Hepatocyte (in vitro differentiated cells): Measurements from ENCODE around the gene ABHD2. TPM values are rescaled to one million over a fixed set of nuclear protein-coding genes. Genes with fewer than 3 reads are reported as not detected.

Experiments
- DNase-seq: peaks from one replicate; pipeline ENCODE4 v3.0.0-alpha.2; 2016; ENCODE audit warnings: low spot score
- H2AFZ ChIP-seq: fragments of 200-600 bp; sonication (generic); 2 replicates; pipeline ENCODE4 v1.6.0; 2016; ENCODE audit warnings: antibody characterized with exemption, mild to moderate bottlenecking
- H3K27ac ChIP-seq: fragments of 200-600 bp; sonication (generic); 2 replicates; pipeline ENCODE4 v1.5.1; 2016; ENCODE audit warnings: mild to moderate bottlenecking
- H3K27me3 ChIP-seq: fragments of 200-600 bp; sonication (generic); 2 replicates; pipeline ENCODE4 v1.6.1; 2016
- H3K36me3 ChIP-seq: fragments of 200-600 bp; sonication (generic); replicated peaks from 2 replicates; pipeline ENCODE4 v1.5.1; 2016; ENCODE audit warnings: low read depth; ENCODE audit not compliant: insufficient read depth
- H3K4me1 ChIP-seq: fragments of 200-600 bp; sonication (generic); 2 replicates; pipeline ENCODE4 v1.5.1; 2016; ENCODE audit warnings: mild to moderate bottlenecking, moderate library complexity; ENCODE audit not compliant: insufficient read depth
- H3K4me2 ChIP-seq: fragments of 200-600 bp; sonication (generic); 2 replicates; pipeline ENCODE4 v1.6.0; 2016
- H3K4me3 ChIP-seq: fragments of 200-600 bp; sonication (generic); 2 replicates; pipeline ENCODE4 v1.5.1; 2016; ENCODE audit warnings: mild to moderate bottlenecking
- H3K79me2 ChIP-seq: fragments of 200-600 bp; sonication (generic); 2 replicates; pipeline ENCODE4 v1.6.0; 2017; ENCODE audit warnings: mild to moderate bottlenecking
- H3K9me2 ChIP-seq: fragments of 200-600 bp; sonication (generic); replicated peaks from 2 replicates; pipeline ENCODE4 v1.6.0; 2017; ENCODE audit warnings: mild to moderate bottlenecking; ENCODE audit not compliant: insufficient read depth
- H3K9me3 ChIP-seq: fragments of 200-600 bp; sonication (generic); 2 replicates; pipeline ENCODE4 v1.5.1; 2016; ENCODE audit warnings: low read depth, mild to moderate bottlenecking
- H4K20me1 ChIP-seq: fragments of 200-600 bp; sonication (generic); 2 replicates; pipeline ENCODE4 v1.6.0; 2016; ENCODE audit warnings: mild to moderate bottlenecking; ENCODE audit not compliant: insufficient read depth, poor library complexity, severe bottlenecking
- CTCF ChIP-seq: fragments of 200-600 bp; sonication (generic); IDR thresholded peaks from 2 replicates; pipeline ENCODE4 v1.5.1; 2016; ENCODE audit warnings: antibody characterized with exemption, mild to moderate bottlenecking; ENCODE audit not compliant: poor library complexity
- EZH2 ChIP-seq: fragments of 200-600 bp; sonication (generic); IDR thresholded peaks from 2 replicates; pipeline ENCODE4 v1.6.1; 2016; ENCODE audit warnings: antibody characterized with exemption, mild to moderate bottlenecking, borderline replicate concordance
- EZH2phosphoT487 ChIP-seq: fragments of 200-600 bp; sonication (generic); IDR thresholded peaks from one replicate; pipeline ENCODE4 v1.6.1; 2018; ENCODE audit warnings: antibody characterized with exemption, mild to moderate bottlenecking, low read depth, moderate library complexity; ENCODE audit not compliant: unreplicated experiment, severe bottlenecking
- WGBS: methylation state at CpG from one replicate; pipeline ENCODE4 v1.1.6; 2016; ENCODE audit warnings: low lambda C conversion rate; ENCODE audit errors: missing lambda C conversion rate; 5-methylcytosine and 5-hydroxymethylcytosine counted together
- polyA plus RNA-seq: library from polyadenylated mRNA; unstranded; fragments of >200 nt; fragmentation: Nextera tagmentation; extraction: Ambion mirVana; gene quantifications from 2 replicates; pipeline ENCODE4 v1.2.1, GENCODE V29; 2016
- total RNA-seq: library from RNA; depleted of rRNA; stranded (reverse); fragments of >200 nt; gene quantifications from 2 replicates; pipeline ENCODE4 v1.2.3, GENCODE V29; 2014

Gene ABHD2
- total and polyA plus RNA-seq, 2 experiments from 2014 or later, result 11.7 to 59.7 TPM

- H3K27ac ChIP-seq, result no peak overlapping the region
- H3K4me2 ChIP-seq, result no peak overlapping the region
- H4K20me1 ChIP-seq, result no peaks in the 10 kb centered on the region
- H3K4me3 ChIP-seq, result no peak overlapping the region
- DNase-seq, result no peak
- no peaks in the 10 kb centered on the region for H3K9me3 ChIP-seq
- TF ChIP-seq EZH2, result no peak
- TF ChIP-seq EZH2phosphoT487, result no peak
- TF ChIP-seq CTCF, result no peak
- 97% methylated on average over 3 of the region's 3 CpGs for WGBS
- no peaks in the 10 kb centered on the region for H3K27me3 ChIP-seq
- H3K9me2 ChIP-seq, result no peaks in the 10 kb centered on the region
- no peaks in the 10 kb centered on the region for H3K36me3 ChIP-seq
- H3K79me2 ChIP-seq, result peaks cover 53% of the 10 kb centered on the region
- no peak overlapping the region for H2AFZ ChIP-seq
- peaks cover 30% of the 10 kb centered on the region for H3K4me1 ChIP-seq
Observed at GRCh38 chr15:89099968-89100367, 11.7 kb downstream of the ABHD2 start.

- peaks cover 38% of the 10 kb centered on the region for H3K4me1 ChIP-seq
- peaks cover 43% of the 10 kb centered on the region for H3K79me2 ChIP-seq
- H3K9me2 ChIP-seq, result no peaks in the 10 kb centered on the region
- H3K27me3 ChIP-seq, result no peaks in the 10 kb centered on the region
- DNase-seq, result peak; percentile 78
- 72% methylated on average over 8 of the region's 8 CpGs for WGBS
- no peak overlapping the region for H2AFZ ChIP-seq
- H3K27ac ChIP-seq, result peak overlapping the region; percentile 82
- H3K4me2 ChIP-seq, result no peak overlapping the region
- no peaks in the 10 kb centered on the region for H3K9me3 ChIP-seq
- TF ChIP-seq CTCF (no peak), EZH2 (no peak)
- no peaks in the 10 kb centered on the region for H4K20me1 ChIP-seq
- H3K36me3 ChIP-seq, result no peaks in the 10 kb centered on the region
- H3K4me3 ChIP-seq, result no peak overlapping the region
Observed at GRCh38 chr15:89101302-89102193, 13.3 kb downstream of the ABHD2 start.

DNA sequence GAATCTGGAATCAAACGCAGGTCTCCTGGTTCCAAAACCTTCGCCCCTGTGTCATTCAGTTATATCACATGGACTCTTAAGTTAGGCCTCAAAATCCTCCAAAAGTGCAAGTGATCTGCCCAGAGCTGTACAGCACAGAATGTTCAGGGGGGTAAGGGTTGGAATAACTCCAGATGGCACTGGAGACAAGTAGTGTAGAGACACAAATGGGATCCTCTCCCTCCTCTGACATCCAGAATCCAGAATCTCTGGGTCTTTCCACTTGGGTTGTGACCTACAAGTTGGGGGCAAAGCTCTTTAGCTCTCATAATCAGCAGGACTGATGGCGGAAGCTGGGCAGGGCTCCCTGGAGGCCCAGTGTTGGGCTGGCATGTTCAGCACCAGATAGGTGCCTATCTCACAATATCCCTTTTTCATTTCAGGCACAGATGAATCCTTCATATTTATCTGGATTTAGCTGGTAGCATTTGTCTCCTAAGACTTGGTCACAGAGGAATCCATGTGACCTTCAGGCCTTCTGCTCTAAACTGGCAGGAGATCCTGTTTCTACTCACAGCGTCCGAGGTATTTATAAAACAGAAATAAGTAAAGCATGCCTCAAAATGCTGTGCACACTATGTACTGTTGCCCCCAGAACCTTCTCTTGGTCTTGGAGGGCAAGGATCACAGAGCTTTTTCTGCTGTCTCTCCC, 15.4 kb downstream of the ABHD2 start:
- Histone ChIP-seq H3K9me3 (no peaks in the 10 kb centered on the region), H3K79me2 (peaks cover 34% of the 10 kb centered on the region), H3K27ac (peak overlapping the region; percentile 83), H2AFZ (no peak overlapping the region), H3K27me3 (no peaks in the 10 kb centered on the region), H4K20me1 (no peaks in the 10 kb centered on the region), H3K36me3 (no peaks in the 10 kb centered on the region), H3K4me1 (peaks cover 29% of the 10 kb centered on the region), H3K4me3 (no peak overlapping the region), H3K9me2 (no peaks in the 10 kb centered on the region), H3K4me2 (no peak overlapping the region)
- TF ChIP-seq EZH2phosphoT487 (no peak), EZH2 (no peak), CTCF (no peak)
- WGBS, result 86% methylated on average over 5 of the region's 5 CpGs
- no peak for DNase-seq
